ENCODE measurements around the gene RIPOR2. TPM values are rescaled to one million over a fixed set of nuclear protein-coding genes. Genes with fewer than 3 reads are reported as not detected.

RIPOR2 gene
- total and polyA plus RNA-seq, 2 of the 13 experiments (the other 11 are each of a cell fraction or from before 2014, with no cell fraction given), result 0.02 to 0.05 TPM

DNA sequence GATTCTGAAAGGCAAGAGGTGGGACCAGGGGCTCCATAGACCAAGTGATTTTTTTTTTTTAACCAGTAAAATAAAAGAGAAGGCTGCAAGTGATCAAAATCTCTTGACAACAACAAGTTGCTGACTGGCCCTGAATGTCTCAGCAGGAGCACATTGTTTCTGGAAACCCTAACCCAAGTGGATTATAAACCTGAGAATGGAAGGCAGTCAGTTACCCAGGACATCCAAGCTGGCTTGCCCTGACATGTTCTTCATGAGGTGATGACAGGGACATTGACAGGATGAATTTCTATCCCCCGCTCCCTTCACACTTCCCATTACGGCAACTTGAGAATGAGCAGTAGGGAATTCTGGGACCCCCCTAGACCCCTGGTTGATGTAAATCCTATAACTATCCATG is 49.6 kb upstream of the RIPOR2 start:
- FAIRE-seq, result no peak
- 94% methylated on average over 2 of the region's 2 CpGs for WGBS (ENCODE audit: low lambda C conversion rate)
- CTCF ChIA-PET (ENCODE audit: low intra/inter-chr PET ratio, low total read pairs), result no interaction called here

DNA sequence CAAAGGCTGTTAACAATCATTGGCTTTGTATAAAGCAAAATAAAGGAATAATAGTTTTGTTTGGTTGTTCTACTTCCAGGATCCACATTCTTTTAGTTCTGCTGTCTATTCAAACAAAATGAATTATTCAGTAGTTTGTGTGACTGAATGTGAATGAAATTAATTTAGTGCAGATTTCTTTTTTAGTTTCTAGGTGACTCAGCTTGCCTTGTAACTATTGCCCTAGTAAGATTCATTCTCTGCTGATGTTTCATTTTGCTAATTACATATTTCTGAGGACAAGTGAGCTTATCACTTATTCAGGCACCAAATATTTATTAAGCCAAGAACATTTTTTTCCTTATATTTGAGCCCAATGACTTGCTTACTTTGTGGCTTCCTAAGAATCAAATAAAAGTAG is 46.5 kb upstream of the RIPOR2 start:
- Histone ChIP-seq H3K4me1 (ENCODE audit: insufficient read depth, low read length) (no peaks in the 10 kb centered on the region), H3K4me2 (ENCODE audit: low read depth, low read length) (no peak overlapping the region), H3K27ac (ENCODE audit: extremely low read length, insufficient read depth, low read length) (no peak overlapping the region), H3K4me3 (replicated peaks in 1 of 3; ENCODE audit: insufficient read depth in 1 of 3, low read depth in 2 of 3, low read length in 3 of 3) (no peak overlapping the region), H2AFZ (ENCODE audit: low read length) (no peak overlapping the region), H3K9me3 (ENCODE audit: low read length) (peaks cover 3% of the 10 kb centered on the region; the same call in 1 of the 2 replicates), H3K9ac (ENCODE audit: insufficient read depth, low read depth, low read length) (no peak overlapping the region), H4K20me1 (ENCODE audit: insufficient read depth, low read length) (no peaks in the 10 kb centered on the region), H3K36me3 (replicated peaks in 1 of 2; ENCODE audit: control insufficient read depth in 1 of 2, insufficient read depth in 2 of 2, low read length in 2 of 2) (no peaks in the 10 kb centered on the region), H3K27me3 (ENCODE audit: control insufficient read depth in 1 of 2, insufficient read depth in 2 of 2, low read length in 2 of 2) (0 out of 5 replicates have a peak, but pooled peaks cover 1 to 7% of the 10 kb centered on the region in 2 experiments), H3K79me2 (ENCODE audit: insufficient read depth, low read length) (no peaks in the 10 kb centered on the region)
- ChIA-PET CTCF (ENCODE audit: low intra/inter-chr PET ratio, low total read pairs) (no interaction called here), POLR2A (no interaction called here)
- ATAC-seq, result no peak
- intact Hi-C loops (cut with micrococcal nuclease; ENCODE audit: unreplicated experiment) (no loop called here), in situ Hi-C loops (cut with HindIII; ENCODE audit: extremely low pct_ligation_motif_present, low pct_unique_long_range_greater_than_20kb) (no loop called here)
- BruUV-seq (replicated peaks), result no TSS peak
- no peak for FAIRE-seq
- DNase-seq (ENCODE audit: low spot score), result no peak
- TF ChIP-seq KDM4B (CRISPR knock-in tag; IDR thresholded peaks at IDR 0.05), result no peak
- TF ChIP-seq ZMYM3 (CRISPR knock-in tag; IDR thresholded peaks at IDR 0.05), result no peak
- TF ChIP-seq ZBTB1 (CRISPR knock-in tag; IDR thresholded peaks at IDR 0.05; ENCODE audit: borderline replicate concordance), result no peak
- TF ChIP-seq, protein P1, sequence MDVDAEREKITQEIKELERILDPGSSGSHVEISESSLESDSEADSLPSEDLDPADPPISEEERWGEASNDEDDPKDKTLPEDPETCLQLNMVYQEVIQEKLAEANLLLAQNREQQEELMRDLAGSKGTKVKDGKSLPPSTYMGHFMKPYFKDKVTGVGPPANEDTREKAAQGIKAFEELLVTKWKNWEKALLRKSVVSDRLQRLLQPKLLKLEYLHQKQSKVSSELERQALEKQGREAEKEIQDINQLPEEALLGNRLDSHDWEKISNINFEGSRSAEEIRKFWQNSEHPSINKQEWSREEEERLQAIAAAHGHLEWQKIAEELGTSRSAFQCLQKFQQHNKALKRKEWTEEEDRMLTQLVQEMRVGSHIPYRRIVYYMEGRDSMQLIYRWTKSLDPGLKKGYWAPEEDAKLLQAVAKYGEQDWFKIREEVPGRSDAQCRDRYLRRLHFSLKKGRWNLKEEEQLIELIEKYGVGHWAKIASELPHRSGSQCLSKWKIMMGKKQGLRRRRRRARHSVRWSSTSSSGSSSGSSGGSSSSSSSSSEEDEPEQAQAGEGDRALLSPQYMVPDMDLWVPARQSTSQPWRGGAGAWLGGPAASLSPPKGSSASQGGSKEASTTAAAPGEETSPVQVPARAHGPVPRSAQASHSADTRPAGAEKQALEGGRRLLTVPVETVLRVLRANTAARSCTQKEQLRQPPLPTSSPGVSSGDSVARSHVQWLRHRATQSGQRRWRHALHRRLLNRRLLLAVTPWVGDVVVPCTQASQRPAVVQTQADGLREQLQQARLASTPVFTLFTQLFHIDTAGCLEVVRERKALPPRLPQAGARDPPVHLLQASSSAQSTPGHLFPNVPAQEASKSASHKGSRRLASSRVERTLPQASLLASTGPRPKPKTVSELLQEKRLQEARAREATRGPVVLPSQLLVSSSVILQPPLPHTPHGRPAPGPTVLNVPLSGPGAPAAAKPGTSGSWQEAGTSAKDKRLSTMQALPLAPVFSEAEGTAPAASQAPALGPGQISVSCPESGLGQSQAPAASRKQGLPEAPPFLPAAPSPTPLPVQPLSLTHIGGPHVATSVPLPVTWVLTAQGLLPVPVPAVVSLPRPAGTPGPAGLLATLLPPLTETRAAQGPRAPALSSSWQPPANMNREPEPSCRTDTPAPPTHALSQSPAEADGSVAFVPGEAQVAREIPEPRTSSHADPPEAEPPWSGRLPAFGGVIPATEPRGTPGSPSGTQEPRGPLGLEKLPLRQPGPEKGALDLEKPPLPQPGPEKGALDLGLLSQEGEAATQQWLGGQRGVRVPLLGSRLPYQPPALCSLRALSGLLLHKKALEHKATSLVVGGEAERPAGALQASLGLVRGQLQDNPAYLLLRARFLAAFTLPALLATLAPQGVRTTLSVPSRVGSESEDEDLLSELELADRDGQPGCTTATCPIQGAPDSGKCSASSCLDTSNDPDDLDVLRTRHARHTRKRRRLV (CRISPR knock-in tag; IDR thresholded peaks at IDR 0.05), result no peak
- no peak for TF ChIP-seq SCMH1 (CRISPR knock-in tag; IDR thresholded peaks at IDR 0.05; ENCODE audit: borderline replicate concordance)
- no peak for TF ChIP-seq ZNF335 (CRISPR knock-in tag; IDR thresholded peaks at IDR 0.05)
- no peak for TF ChIP-seq NFE2L1 (CRISPR knock-in tag; IDR thresholded peaks at IDR 0.05; ENCODE audit: borderline replicate concordance)
- TF ChIP-seq, protein P2, sequence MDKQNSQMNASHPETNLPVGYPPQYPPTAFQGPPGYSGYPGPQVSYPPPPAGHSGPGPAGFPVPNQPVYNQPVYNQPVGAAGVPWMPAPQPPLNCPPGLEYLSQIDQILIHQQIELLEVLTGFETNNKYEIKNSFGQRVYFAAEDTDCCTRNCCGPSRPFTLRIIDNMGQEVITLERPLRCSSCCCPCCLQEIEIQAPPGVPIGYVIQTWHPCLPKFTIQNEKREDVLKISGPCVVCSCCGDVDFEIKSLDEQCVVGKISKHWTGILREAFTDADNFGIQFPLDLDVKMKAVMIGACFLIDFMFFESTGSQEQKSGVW (CRISPR knock-in tag; IDR thresholded peaks at IDR 0.05; ENCODE audit: borderline replicate concordance), result no peak
- TF ChIP-seq HMG20B (CRISPR knock-in tag; conservative IDR thresholded peaks at IDR 0.05), result no peak
- TF ChIP-seq ZNF143 (CRISPR knock-in tag; IDR thresholded peaks at IDR 0.05), result no peak
- TF ChIP-seq, protein P3, sequence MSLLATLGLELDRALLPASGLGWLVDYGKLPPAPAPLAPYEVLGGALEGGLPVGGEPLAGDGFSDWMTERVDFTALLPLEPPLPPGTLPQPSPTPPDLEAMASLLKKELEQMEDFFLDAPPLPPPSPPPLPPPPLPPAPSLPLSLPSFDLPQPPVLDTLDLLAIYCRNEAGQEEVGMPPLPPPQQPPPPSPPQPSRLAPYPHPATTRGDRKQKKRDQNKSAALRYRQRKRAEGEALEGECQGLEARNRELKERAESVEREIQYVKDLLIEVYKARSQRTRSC (CRISPR knock-in tag; IDR thresholded peaks at IDR 0.05; ENCODE audit: low read depth), result no peak
- TF ChIP-seq ISL2 (CRISPR knock-in tag; IDR thresholded peaks at IDR 0.05), result no peak
- TF ChIP-seq ZNF256 (CRISPR knock-in tag; conservative IDR thresholded peaks at IDR 0.05), result no peak

More for the DNA sequence above, 49.6 kb upstream of the RIPOR2 start:
- H4K20me1 ChIP-seq (ENCODE audit: insufficient read depth, low read length), result no peaks in the 10 kb centered on the region
- no peak overlapping the region for H3K4me3 ChIP-seq (replicated peaks in 1 of 3; ENCODE audit: insufficient read depth in 1 of 3, low read depth in 2 of 3, low read length in 3 of 3)
- H3K79me2 ChIP-seq (ENCODE audit: insufficient read depth, low read length), result no peaks in the 10 kb centered on the region
- POLR2A ChIA-PET, result no interaction called here
- DNase-seq (ENCODE audit: low spot score) (no peak), ATAC-seq (no peak)
- H3K4me1 ChIP-seq (ENCODE audit: insufficient read depth, low read length), result no peaks in the 10 kb centered on the region
- peaks cover 6% of the 10 kb centered on the region; the same call in 1 of the 2 replicates for H3K9me3 ChIP-seq (ENCODE audit: low read length)
- H3K9ac ChIP-seq (ENCODE audit: insufficient read depth, low read depth, low read length), result no peak overlapping the region
- H3K36me3 ChIP-seq (replicated peaks in 1 of 2; ENCODE audit: control insufficient read depth in 1 of 2, insufficient read depth in 2 of 2, low read length in 2 of 2), result no peaks in the 10 kb centered on the region
- no peak overlapping the region for H2AFZ ChIP-seq (ENCODE audit: low read length)
- 0 out of 5 replicates have a peak, but pooled peaks cover 1 to 2% of the 10 kb centered on the region in 2 experiments for H3K27me3 ChIP-seq (ENCODE audit: control insufficient read depth in 1 of 2, insufficient read depth in 2 of 2, low read length in 2 of 2)
- no TSS peak for BruUV-seq (replicated peaks)
- intact Hi-C loops (cut with micrococcal nuclease; ENCODE audit: unreplicated experiment) (no loop called here), in situ Hi-C loops (cut with HindIII; ENCODE audit: extremely low pct_ligation_motif_present, low pct_unique_long_range_greater_than_20kb) (no loop called here)
- H3K27ac ChIP-seq (ENCODE audit: extremely low read length, insufficient read depth, low read length), result no peak overlapping the region
- no peak overlapping the region for H3K4me2 ChIP-seq (ENCODE audit: low read depth, low read length)
- TF ChIP-seq ZNF713 (CRISPR knock-in tag; IDR thresholded peaks at IDR 0.05) (no peak), YEATS4 (CRISPR knock-in tag; IDR thresholded peaks at IDR 0.05; ENCODE audit: borderline replicate concordance) (no peak)
